GM19463 (cell line): ENCODE results near the gene FHIP1B.

Source experiments
- ATAC-seq: cut with Tn5 transposase; IDR thresholded peaks from one replicate; pipeline ENCODE4 v1.9.1; 2021; ENCODE audit warnings: mild to moderate bottlenecking, moderate library complexity; ENCODE audit not compliant: unreplicated experiment

The FHIP1B gene

GRCh38 chr11:6202041-6202440 is 32.4 kb downstream of the FHIP1B start:
- no peak for ATAC-seq

GRCh38 chr11:6201481-6201880 is 33.0 kb downstream of the FHIP1B start:
- ATAC-seq = no peak

GRCh38 chr11:6200975-6201374 is 33.5 kb downstream of the FHIP1B start:
- ATAC-seq = no peak

- no peak for ATAC-seq
Measured at GRCh38 chr11:6199174-6199810, 35.1 kb downstream of the FHIP1B start, which contains the start of gene OR52W1. Gene OR52W1, plus strand, starts transcription at chr11:6199224. Its CDS starts 0 bp downstream, at chr11:6199224.

- no peak for ATAC-seq
Measured at GRCh38 chr11:6197466-6198200, 36.8 kb downstream of the FHIP1B start.

GRCh38 chr11:6196396-6196795 is 38.0 kb downstream of the FHIP1B start:
- peak; percentile 61 for ATAC-seq

GRCh38 chr11:6194065-6194581 is 40.3 kb downstream of the FHIP1B start:
- ATAC-seq = no peak

GRCh38 chr11:6191742-6192141 is 42.7 kb downstream of the FHIP1B start:
- no peak for ATAC-seq

- no peak for ATAC-seq
Measured at GRCh38 chr11:6175440-6175839, 59.0 kb downstream of the FHIP1B start.

- ATAC-seq = no peak
Measured at GRCh38 chr11:6170226-6170625, 64.2 kb downstream of the FHIP1B start, which contains the start of gene OR52B2. Gene OR52B2, minus strand, starts transcription at chr11:6170326. Its CDS starts 0 bp downstream, at chr11:6170326.
